ENCODE results near the gene MICALL1.

GRCh38 chr22:37961062-37961461 lies 55.0 kb downstream of the MICALL1 start:
- TF ChIP-seq CTCF (IDR thresholded peaks at IDR 0.05) (no peak), POLR2A (IDR thresholded peaks at IDR 0.05) (no peak)
